ENCODE results near the gene CCND1. TPM values are rescaled to one million over a fixed set of nuclear protein-coding genes. Genes with fewer than 3 reads are reported as not detected.

CCND1 gene
- total RNA-seq, 3 donors from 2014 or later (not counting 1 experiment from before 2014, with no cell fraction given): 1.4 to 2.3 (median 2.3) TPM

GRCh38 chr11:69662021-69662698, 21.2 kb downstream of the CCND1 start:
- no peaks in the 10 kb centered on the region for H3K27me3 Mint-ChIP-seq (ENCODE audit: low read depth in 2 of 2)
- H3K4me1 ChIP-seq (ENCODE audit: control insufficient read depth, insufficient read depth, low read length): no peaks in the 10 kb centered on the region
- no peaks in the 10 kb centered on the region for H3K4me1 Mint-ChIP-seq
- 66% methylated on average over 16 of the region's 16 CpGs for WGBS (ENCODE audit: insufficient coverage)
- TF ChIP-seq, protein P1, sequence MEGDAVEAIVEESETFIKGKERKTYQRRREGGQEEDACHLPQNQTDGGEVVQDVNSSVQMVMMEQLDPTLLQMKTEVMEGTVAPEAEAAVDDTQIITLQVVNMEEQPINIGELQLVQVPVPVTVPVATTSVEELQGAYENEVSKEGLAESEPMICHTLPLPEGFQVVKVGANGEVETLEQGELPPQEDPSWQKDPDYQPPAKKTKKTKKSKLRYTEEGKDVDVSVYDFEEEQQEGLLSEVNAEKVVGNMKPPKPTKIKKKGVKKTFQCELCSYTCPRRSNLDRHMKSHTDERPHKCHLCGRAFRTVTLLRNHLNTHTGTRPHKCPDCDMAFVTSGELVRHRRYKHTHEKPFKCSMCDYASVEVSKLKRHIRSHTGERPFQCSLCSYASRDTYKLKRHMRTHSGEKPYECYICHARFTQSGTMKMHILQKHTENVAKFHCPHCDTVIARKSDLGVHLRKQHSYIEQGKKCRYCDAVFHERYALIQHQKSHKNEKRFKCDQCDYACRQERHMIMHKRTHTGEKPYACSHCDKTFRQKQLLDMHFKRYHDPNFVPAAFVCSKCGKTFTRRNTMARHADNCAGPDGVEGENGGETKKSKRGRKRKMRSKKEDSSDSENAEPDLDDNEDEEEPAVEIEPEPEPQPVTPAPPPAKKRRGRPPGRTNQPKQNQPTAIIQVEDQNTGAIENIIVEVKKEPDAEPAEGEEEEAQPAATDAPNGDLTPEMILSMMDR (IDR thresholded peaks at IDR 0.05): no peak
- H3K36me3 ChIP-seq (ENCODE audit: control insufficient read depth, insufficient read depth, low read length): peaks cover 14% of the 10 kb centered on the region
- H3K27ac ChIP-seq (ENCODE audit: low read length): no peak overlapping the region
- DNase-seq: no peak
- no peaks in the 10 kb centered on the region for H3K9me3 Mint-ChIP-seq
- no peaks in the 10 kb centered on the region for H3K9me3 ChIP-seq (ENCODE audit: control insufficient read depth, insufficient read depth, low read length)
- no peak overlapping the region for H3K4me3 Mint-ChIP-seq
- H3K36me3 Mint-ChIP-seq: no peaks in the 10 kb centered on the region
- ATAC-seq: no peak
- H3K27ac Mint-ChIP-seq: no peak overlapping the region
- no peaks in the 10 kb centered on the region for H3K27me3 ChIP-seq (ENCODE audit: control insufficient read depth, insufficient read depth, low read length)
- H3K4me3 ChIP-seq (ENCODE audit: low read length): no peak overlapping the region
- intact Hi-C loops (cut with micrococcal nuclease): no loop called here

- no peaks in the 10 kb centered on the region for H3K4me1 Mint-ChIP-seq
- no peak overlapping the region for H3K4me3 Mint-ChIP-seq
- no peaks in the 10 kb centered on the region for H3K27me3 Mint-ChIP-seq (ENCODE audit: low read depth in 2 of 2)
- no peak overlapping the region for H3K27ac Mint-ChIP-seq
- H3K36me3 Mint-ChIP-seq: no peaks in the 10 kb centered on the region
- Histone ChIP-seq H3K27me3 (ENCODE audit: control insufficient read depth, insufficient read depth, low read length) (no peaks in the 10 kb centered on the region), H3K27ac (ENCODE audit: low read length) (no peak overlapping the region), H3K4me1 (ENCODE audit: control insufficient read depth, insufficient read depth, low read length) (no peaks in the 10 kb centered on the region), H3K36me3 (ENCODE audit: control insufficient read depth, insufficient read depth, low read length) (peaks cover 17% of the 10 kb centered on the region), H3K4me3 (ENCODE audit: low read length) (no peak overlapping the region), H3K9me3 (ENCODE audit: control insufficient read depth, insufficient read depth, low read length) (no peaks in the 10 kb centered on the region)
- ATAC-seq (no peak), DNase-seq (no peak)
- intact Hi-C loops (cut with micrococcal nuclease): no loop called here
- H3K9me3 Mint-ChIP-seq: no peaks in the 10 kb centered on the region
- TF ChIP-seq, protein P1 (IDR thresholded peaks at IDR 0.05): no peak
- 95% methylated on average over 13 of the region's 13 CpGs for WGBS (ENCODE audit: insufficient coverage)
These were observed 21.9 kb downstream of the CCND1 start for GRCh38 chr11:69662806-69663205.

DNA sequence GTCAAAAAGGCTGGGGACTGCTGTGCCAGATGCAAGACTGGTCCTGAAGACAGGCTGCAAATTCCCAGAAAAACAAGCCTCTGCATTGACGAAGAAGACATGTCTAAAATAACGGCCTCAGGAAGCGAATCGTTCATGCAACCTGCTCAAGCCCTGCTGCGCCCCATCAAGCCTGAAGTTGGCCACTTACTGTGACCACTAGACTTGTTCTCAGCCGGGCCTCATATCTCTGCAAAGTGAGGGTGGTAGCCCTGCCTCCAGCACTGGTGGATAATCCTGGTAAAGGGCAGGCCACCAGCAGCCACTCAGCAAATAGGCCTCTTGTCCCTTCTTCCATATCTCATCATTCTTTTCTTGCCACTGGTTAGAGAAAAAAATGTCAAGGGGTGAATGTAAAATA, 22.4 kb downstream of the CCND1 start:
- H3K4me1 Mint-ChIP-seq: no peaks in the 10 kb centered on the region
- 94% methylated on average over 6 of the region's 6 CpGs for WGBS (ENCODE audit: insufficient coverage)
- Histone ChIP-seq H3K4me3 (ENCODE audit: low read length) (no peak overlapping the region), H3K9me3 (ENCODE audit: control insufficient read depth, insufficient read depth, low read length) (no peaks in the 10 kb centered on the region), H3K4me1 (ENCODE audit: control insufficient read depth, insufficient read depth, low read length) (no peaks in the 10 kb centered on the region), H3K27me3 (ENCODE audit: control insufficient read depth, insufficient read depth, low read length) (no peaks in the 10 kb centered on the region), H3K27ac (ENCODE audit: low read length) (no peak overlapping the region), H3K36me3 (ENCODE audit: control insufficient read depth, insufficient read depth, low read length) (peaks cover 17% of the 10 kb centered on the region)
- no peak for ATAC-seq
- TF ChIP-seq, protein P1 (IDR thresholded peaks at IDR 0.05): no peak
- no peaks in the 10 kb centered on the region for H3K9me3 Mint-ChIP-seq
- no peaks in the 10 kb centered on the region for H3K36me3 Mint-ChIP-seq
- intact Hi-C loops (cut with micrococcal nuclease): no loop called here
- H3K4me3 Mint-ChIP-seq: no peak overlapping the region
- no peaks in the 10 kb centered on the region for H3K27me3 Mint-ChIP-seq (ENCODE audit: low read depth in 2 of 2)
- no peak for DNase-seq
- no peak overlapping the region for H3K27ac Mint-ChIP-seq
